Left ventricle myocardium inferior (tissue), 1 donor: Measurements from ENCODE around the gene DUXA. TPM values are rescaled to one million over a fixed set of nuclear protein-coding genes. Genes with fewer than 3 reads are reported as not detected.
"Not testable (repeated sequence)": the region's sequence is repeated elsewhere in the genome, so short reads cannot be mapped to it uniquely, and the experiment has no call there.

Experiments used
- DNase-seq: peaks from one replicate; pipeline ENCODE4 v3.0.0-alpha.2; 2020
- H3K27ac ChIP-seq: fragments of 200-600 bp; replicated peaks from 2 replicates; pipeline ENCODE4 v1.8.0; 2021
- H3K27me3 ChIP-seq: fragments of 200-600 bp; 2 replicates; pipeline ENCODE4 v1.8.0; 2021; ENCODE audit warnings: low read depth
- H3K36me3 ChIP-seq: fragments of 200-600 bp; 2 replicates; pipeline ENCODE4 v1.8.0; 2021
- H3K4me1 ChIP-seq: fragments of 200-600 bp; 2 replicates; pipeline ENCODE4 v1.8.0; 2021
- H3K4me3 ChIP-seq: fragments of 200-600 bp; 2 replicates; pipeline ENCODE4 v1.8.0; 2021; ENCODE audit warnings: mild to moderate bottlenecking, moderate library complexity
- H3K9me3 ChIP-seq: fragments of 200-600 bp; replicated peaks from 2 replicates; pipeline ENCODE4 v1.8.0; 2021
- intact Hi-C: fragments of 100-400 bp; cut with micrococcal nuclease; formaldehyde crosslinking; loops from one replicate; pipeline ENCODE4 v1.11.0; 2022
- total RNA-seq: library from RNA; stranded (reverse); fragmentation: NEBNext Ultra II Directional; extraction: Animal tissue kit (Norgen Biotek cat#: 25700); gene quantifications from one replicate; pipeline ENCODE4 v1.2.1, GENCODE V29; 2021
- TF ChIP-seq, protein P1 (sequence below): fragments of 200-600 bp; IDR thresholded peaks from 2 replicates; pipeline ENCODE4 v1.8.0; 2021; ENCODE audit warnings: antibody characterized with exemption, mild to moderate bottlenecking, borderline replicate concordance
- donor health status: DM: no; HTN: yes; CAD: no; lungs with severe emphysema.

DUXA gene
- total RNA-seq, 1 donor from 2014 or later, result not detected

DNA sequence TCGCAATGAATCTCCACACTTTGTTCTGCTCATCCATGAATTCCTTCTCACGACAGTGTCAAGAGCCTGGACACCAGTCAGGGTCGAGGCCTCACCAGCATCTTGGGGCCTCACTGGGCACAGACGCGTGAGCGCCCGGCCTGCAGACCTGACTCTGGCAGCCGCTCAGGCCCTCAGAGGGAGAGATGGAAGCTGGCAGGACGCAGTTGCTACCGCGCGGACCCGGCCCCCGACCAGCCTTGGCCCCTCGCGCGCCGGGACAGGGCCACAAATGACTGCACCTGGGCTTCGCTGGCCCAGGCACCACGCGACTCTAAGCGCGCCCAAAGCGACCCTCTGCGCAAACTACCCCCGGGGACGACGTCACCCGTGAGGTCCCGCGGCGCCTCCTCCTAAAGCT, 48.4 kb downstream of the DUXA start:
- Histone ChIP-seq H3K27me3 (peaks cover 46% of the 10 kb centered on the region), H3K27ac (no peak overlapping the region), H3K36me3 (no peaks in the 10 kb centered on the region), H3K9me3 (peaks cover 53% of the 10 kb centered on the region), H3K4me1 (no peaks in the 10 kb centered on the region), H3K4me3 (no peak overlapping the region)
- intact Hi-C loops, result no loop called here
- DNase-seq, result no peak
- TF ChIP-seq, protein P1, sequence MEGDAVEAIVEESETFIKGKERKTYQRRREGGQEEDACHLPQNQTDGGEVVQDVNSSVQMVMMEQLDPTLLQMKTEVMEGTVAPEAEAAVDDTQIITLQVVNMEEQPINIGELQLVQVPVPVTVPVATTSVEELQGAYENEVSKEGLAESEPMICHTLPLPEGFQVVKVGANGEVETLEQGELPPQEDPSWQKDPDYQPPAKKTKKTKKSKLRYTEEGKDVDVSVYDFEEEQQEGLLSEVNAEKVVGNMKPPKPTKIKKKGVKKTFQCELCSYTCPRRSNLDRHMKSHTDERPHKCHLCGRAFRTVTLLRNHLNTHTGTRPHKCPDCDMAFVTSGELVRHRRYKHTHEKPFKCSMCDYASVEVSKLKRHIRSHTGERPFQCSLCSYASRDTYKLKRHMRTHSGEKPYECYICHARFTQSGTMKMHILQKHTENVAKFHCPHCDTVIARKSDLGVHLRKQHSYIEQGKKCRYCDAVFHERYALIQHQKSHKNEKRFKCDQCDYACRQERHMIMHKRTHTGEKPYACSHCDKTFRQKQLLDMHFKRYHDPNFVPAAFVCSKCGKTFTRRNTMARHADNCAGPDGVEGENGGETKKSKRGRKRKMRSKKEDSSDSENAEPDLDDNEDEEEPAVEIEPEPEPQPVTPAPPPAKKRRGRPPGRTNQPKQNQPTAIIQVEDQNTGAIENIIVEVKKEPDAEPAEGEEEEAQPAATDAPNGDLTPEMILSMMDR, result no peak

DNA sequence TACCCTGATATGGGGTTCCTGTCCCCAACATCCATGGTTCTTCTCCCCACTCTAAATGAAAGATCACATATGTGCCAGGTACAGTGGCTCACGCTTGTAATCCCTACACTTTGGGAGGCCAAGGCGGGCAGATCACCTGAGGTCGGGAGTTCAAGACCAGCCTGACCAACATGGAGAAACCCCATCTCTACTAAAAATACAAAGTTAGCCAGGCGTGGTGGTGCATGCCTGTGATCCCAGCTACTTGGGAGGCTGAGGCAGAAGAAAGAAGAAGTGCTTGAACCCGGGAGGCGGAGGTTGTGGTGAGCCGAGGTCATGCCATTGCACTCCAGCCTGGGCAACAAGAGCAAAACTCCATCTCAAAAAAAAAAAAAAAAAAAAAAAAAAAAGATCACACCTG, 53.8 kb downstream of the DUXA start:
- Histone ChIP-seq H3K27me3 (peaks cover 29% of the 10 kb centered on the region), H3K9me3 (peaks cover 95% of the 10 kb centered on the region)
- H3K4me1 ChIP-seq, intact Hi-C loops, H3K36me3 ChIP-seq, H3K27ac ChIP-seq, DNase-seq, H3K4me3 ChIP-seq: not testable (repeated sequence)

DNA sequence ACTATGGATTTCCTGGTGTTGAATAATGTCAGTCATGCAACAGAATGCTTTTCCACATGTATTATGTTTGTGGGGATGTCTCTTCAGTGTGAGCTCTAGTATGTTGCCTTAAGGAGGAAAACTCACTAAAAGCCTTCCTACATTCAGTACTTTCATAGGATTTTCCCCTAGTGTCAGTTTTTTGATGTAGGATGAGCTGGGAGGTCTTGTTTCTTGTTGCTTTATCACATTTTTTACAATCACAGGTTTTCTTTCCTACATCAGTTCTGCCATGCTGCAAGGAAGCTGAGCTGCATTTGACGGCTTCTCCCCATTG, 56.0 kb downstream of the DUXA start:
- TF ChIP-seq, protein P1, result no peak
- DNase-seq, result no peak
- intact Hi-C loops, result no loop called here
- H3K27me3 ChIP-seq, result peaks cover 41% of the 10 kb centered on the region
- no peak overlapping the region for H3K4me3 ChIP-seq
- H3K4me1 ChIP-seq, result no peaks in the 10 kb centered on the region
- H3K36me3 ChIP-seq, result no peaks in the 10 kb centered on the region
- H3K27ac ChIP-seq, result no peak overlapping the region
- peaks cover 83% of the 10 kb centered on the region for H3K9me3 ChIP-seq

DNA sequence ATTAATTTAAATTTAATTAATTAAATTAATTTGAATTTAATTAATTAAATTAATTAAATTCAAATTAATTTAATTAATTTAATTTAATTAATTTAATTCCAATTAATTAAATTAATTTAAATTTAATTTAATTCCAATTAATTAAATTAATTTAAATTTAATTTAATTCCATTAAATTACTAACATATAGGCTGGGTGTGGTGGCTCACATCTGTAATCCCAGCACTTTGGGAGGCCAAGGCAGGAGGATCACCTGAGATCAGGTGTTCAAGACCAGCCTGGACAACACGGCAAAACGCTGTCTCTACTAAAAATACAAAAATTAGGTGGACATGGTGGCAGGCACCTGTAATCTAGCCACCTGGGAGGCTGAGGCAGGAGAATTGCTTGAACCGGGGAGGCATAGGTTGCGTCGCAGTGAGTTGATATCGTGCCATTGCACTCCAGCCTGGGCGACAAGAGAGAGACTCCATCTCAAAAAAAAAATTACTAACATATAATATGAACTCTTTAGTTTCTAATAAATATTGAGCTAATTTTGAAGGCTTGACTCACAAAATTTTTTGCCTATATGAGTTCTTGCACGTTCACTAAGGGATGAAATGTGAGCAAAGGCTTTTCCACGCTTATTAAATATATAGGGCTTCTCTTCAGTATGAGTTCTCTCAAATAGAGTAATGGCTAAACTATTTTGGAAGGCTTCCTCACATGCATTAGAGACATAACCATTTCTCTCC, 56.5 kb downstream of the DUXA start:
- Histone ChIP-seq H3K4me3 (no peak overlapping the region), H3K27me3 (peaks cover 46% of the 10 kb centered on the region), H3K9me3 (peaks cover 78% of the 10 kb centered on the region), H3K27ac (no peak overlapping the region), H3K36me3 (no peaks in the 10 kb centered on the region), H3K4me1 (no peaks in the 10 kb centered on the region)
- no peak for DNase-seq
- TF ChIP-seq, protein P1, result no peak
- intact Hi-C loops, result no loop called here

DNA sequence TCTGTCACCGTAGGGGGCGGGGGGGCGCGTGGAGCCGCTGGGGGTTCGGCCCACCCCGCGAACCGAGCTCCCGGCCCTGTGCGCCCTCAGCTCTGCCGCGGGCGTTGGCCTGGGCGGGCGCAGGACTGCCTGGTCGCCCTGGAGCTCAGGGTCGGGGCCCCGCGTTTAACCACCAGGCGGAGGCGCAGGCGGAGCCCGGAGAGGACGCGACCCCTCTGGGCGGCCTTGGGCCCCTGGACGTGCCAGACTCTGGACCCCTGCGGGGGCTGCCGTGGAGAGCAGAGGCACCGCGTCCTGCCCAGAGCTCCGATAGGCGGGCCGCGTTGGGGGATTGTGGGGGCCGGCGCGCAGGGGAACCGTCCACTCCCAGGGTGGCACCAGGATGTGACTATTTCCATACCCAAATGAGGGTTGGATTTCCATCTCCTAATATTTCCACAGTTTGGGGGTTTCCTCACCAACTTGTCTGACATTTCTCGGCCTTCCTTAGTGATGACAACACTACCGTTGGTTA, 60.5 kb downstream of the DUXA start:
- Histone ChIP-seq H3K36me3 (no peaks in the 10 kb centered on the region), H3K9me3 (peaks cover 38% of the 10 kb centered on the region), H3K4me3 (no peak overlapping the region), H3K4me1 (peaks cover 3% of the 10 kb centered on the region), H3K27me3 (peaks cover 73% of the 10 kb centered on the region), H3K27ac (no peak overlapping the region)
- intact Hi-C loops, result no loop called here
- TF ChIP-seq, protein P1, result no peak
- DNase-seq, result no peak

DNA sequence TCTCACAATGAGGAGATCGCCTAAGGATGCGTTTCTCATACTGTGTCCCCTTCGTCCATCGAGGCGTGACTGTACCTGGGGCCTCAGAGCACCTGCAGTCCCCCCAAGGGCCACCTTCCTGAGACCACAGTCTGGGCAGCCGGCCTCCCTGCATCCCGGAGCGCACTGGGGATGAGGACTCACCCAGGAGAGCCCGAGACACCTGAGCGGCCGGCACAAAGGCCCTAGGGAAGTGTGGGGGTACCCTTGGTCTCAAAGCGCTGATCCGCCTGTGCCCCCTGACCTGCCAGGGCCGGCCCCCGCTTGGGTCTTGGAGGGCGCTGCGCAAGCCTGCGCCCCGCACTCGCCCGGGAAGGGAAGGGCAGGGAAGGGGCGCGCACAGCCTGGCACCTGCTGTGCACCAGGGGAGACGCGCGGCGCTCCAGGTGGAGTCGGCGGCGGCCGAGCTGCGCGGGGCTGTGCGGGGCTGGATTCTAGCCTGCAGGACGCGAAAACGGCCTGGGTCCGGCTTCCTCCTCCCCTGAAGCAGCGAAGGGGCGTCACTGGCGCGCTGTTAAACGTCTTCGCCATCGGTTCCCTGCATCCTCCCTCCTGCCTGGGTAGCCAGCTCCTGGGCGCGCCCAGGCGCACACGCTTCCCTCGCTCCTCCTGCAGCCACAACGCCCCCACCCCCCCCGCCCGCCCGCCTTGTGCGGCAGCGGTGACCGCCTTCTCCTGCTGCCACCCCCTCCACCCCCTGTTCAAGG, 61.1 kb downstream of the DUXA start:
- H3K9me3 ChIP-seq, result peaks cover 32% of the 10 kb centered on the region
- no peaks in the 10 kb centered on the region for H3K36me3 ChIP-seq
- TF ChIP-seq, protein P1, result no peak
- no peak overlapping the region for H3K4me3 ChIP-seq
- H3K27ac ChIP-seq, result no peak overlapping the region
- intact Hi-C loops, result no loop called here
- H3K4me1 ChIP-seq, result peaks cover 3% of the 10 kb centered on the region
- peaks cover 73% of the 10 kb centered on the region for H3K27me3 ChIP-seq
- DNase-seq, result no peak
